Activated CD8-positive, alpha-beta memory T cell treated with anti-CD3 and anti-CD28 coated beads for 4 hours (primary cell): ENCODE data around the gene PEA15.

Experiments
- DNase-seq, 2 donors: peaks; one replicate each; pipeline ENCODE4 v3.0.0-alpha.2; 2020; ENCODE audit warnings: low read depth in 2 of 2

PEA15 gene

GRCh38 chr1:160179336-160179735, 25.8 kb upstream of the PEA15 start:
- DNase-seq = no peak

GRCh38 chr1:160186246-160186645, 18.9 kb upstream of the PEA15 start:
- no peak for DNase-seq

- DNase-seq = no peak
Measured at GRCh38 chr1:160186729-160187128, 18.5 kb upstream of the PEA15 start.

- no peak for DNase-seq
Measured at GRCh38 chr1:160187407-160187806, 17.8 kb upstream of the PEA15 start.

- no peak for DNase-seq
Measured at GRCh38 chr1:160188341-160188740, 16.8 kb upstream of the PEA15 start.

DNA sequence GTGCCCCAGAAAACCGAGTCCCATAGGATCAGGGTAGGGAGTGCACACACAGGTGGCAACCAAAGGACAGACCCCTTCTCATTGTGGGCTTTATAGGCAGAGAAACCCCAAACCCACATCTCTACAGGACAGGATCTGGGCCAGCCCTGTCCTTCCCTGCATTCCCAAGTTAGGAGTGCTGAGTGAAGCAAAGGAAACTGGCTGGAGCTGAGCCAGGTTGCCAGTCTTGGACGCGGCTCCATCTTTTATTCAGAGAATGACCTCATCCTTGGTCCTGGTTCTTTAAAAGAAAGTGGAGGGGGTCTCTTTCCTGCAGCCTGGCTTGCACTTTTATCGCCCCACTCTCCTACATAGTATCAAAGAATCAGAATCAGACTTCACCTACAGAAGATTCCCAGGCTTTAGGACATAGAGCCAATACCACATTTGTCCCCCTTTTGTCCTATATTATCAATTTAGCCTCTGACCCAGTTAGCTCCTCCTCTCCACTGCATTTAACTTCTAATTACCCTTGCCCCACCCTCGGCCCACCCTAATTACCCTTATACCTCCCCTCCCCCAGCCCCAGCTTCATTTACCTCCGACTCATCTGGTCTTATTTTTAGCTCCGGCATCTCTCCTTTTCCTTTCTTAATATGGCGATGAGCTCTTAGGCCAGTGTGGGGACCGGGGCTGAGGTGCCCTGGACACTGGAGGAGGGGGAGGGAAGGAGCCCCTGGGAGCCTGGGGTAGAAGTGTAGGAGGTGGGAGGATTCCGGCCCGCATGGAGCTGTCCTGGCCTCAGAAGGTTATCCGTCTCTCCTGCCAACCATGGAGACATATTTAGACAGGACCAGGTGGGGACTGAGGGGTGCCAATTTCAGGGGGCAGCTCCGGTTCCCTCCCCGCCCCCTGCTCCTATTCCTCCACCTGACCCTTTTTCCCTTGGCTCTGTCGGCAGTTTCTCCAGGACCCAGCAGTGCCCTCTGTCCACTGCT, 15.2 kb upstream of the PEA15 start, which contains the start of gene CASQ1:
CASQ1 (plus strand) TSS at position 927 of the 977 bp plus-strand sequence. CDS start 177 bp downstream, outside the sequence.
- no peak for DNase-seq

- DNase-seq = no peak
Measured at GRCh38 chr1:160191756-160192155, 13.4 kb upstream of the PEA15 start.

DNA sequence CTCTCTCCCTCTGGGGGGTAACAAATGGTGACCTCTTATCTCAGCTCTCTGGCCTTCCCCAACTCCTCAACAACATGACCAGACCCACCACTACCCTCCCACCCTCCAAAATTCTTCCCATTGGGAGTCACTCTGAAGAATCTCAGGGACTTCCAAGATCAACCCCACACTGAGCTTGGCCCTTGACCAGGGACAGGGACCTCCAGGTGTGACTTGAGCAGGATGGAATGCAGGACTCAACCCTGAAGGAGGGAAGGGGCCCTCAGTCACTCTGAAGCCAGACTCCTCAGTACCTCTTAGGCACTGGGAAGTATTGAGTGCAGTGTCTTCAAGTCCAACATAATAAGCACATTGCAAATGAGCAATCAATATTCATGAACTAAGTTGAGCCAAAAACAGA, 12.9 kb upstream of the PEA15 start:
- no peak for DNase-seq

GRCh38 chr1:160193091-160193819, 11.9 kb upstream of the PEA15 start:
- peak; percentile 60 to 64 for DNase-seq

- DNase-seq = no peak
Measured at GRCh38 chr1:160193832-160194736, 11.1 kb upstream of the PEA15 start.

DNA sequence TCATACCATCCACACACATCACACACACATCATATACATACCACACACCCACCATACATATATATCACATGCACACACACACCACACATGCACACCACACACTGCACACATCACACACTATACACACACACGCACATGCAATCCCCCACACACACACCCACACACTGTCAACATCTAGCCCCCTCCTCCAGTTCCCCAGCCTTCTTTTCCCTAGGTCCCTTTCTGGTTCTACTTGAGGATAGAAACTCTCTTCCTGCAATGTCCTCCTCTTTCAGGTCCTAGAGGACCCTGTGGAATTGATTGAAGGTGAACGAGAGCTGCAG, 10.5 kb upstream of the PEA15 start:
- no peak for DNase-seq

DNA sequence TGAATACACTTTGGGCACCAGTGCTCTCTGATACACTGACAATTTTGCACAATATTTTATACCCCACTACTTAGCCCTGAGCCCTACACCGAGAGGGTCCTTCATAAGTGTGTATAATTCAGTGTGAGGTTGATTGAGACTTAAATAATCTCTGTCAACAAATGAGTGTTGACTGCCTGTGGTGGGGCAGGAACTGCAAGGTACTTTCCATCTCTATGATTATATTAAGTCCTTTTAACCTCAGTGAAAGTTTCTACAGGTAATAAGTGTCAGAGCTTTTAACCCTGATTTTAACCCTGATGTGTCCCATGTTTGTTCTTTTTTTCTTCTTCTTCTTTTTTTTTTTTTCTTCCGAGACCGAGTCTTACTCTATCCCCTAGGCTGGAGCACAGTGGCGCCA, 9.0 kb upstream of the PEA15 start:
- no peak for DNase-seq

DNA sequence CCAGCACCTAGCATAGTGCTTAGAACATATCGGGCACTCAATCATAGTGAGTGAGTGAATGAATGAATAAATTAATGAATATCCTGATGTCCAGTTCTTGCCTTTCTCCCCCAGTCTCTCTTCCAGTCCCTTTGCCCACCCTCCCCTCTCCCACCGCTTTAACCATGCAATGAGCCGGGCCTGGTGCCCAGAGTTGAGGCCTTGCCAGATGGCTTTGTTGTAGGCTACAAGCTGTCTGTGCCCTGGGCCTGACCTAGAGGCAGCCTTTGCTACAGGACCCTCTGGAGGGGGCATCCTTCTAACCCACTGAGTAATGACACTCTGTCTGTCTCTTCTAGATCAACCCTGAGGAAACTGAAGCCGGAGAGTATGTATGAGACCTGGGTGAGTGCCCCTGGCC, 8.0 kb upstream of the PEA15 start:
- no peak for DNase-seq

DNA sequence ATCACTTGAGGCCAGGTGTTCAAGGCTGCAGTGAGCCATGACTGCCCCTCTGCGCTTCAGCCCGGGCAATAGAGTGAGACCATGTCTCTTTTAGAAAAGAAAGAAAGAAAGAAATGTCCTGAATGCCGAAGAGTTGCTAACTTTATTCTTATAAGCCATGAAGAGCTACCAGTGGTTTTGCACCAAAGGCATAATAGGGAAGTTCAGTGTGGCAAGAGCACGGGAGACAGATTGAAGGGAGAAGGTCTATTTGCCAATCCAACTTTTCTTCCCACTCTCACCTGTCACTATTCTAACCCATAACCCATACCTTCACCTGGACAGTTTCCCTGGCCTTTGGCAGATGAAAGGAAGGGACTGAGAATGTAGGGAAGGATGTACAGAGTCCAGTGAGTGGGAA, 4.4 kb upstream of the PEA15 start:
- DNase-seq = no peak

GRCh38 chr1:160204526-160205241, 500 bp upstream of the PEA15 start:
- no peak for DNase-seq

GRCh38 chr1:160206036-160206389, 829 bp downstream of the PEA15 start:
- DNase-seq = peak; percentile 24 to 46

DNA sequence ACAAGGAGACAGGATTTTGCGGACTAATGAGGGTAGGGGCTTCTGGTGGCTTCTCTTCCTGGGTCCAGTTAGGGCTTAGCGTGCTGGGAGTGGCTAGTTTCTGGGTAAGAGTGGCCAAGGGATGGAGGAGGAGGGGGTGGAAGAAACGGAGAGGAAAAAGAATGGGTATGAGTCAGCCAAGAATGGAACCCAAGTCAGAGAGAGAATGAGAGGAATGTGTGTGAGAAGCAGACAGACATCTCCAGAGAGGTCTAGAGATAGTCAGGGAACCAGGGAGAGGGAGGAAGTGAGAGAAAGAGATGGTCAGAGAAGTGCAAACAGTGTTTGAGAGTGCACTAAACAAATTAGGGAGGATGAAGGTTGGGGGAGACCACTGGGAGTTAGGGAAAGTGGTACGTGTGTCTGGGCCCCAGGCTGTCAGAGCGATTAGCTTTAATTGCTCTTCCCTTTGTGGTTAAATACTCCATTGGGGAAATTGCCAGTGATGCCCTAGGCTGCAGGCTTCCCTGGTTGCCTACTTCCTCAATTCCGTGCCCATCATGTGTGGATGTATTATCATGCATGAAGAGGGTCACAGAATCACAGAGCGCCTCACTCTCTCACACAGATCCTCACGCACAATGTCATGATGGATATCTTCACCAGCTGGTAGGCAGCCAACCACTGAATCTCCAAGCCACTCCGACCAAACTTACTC, 1.4 kb downstream of the PEA15 start:
- DNase-seq = no peak

DNA sequence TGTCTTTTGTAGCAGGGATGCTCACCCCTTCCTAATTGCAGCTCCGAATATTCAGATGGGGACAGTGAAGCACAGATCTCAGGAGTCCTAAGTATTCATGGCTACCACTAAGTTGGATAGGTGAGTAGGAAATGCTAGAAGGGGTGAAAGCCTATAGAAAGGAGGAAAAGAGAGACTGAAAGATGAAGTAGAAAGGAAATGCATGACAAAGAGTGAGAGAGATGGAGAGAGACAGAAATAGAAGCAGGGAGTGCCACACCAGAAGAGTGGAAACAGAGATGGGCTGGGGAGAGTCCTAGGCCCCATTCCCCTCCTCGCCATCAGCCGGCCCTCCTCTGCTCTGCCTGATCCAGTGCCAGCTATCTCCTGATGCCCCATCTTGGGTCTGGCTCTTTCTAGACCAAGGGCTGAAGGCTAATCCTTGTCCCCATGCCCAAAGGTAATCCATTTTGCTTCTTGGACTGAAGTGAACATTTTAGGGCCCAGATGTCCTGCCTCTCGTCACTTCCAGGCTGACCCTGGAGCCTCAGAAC, 2.0 kb downstream of the PEA15 start:
- DNase-seq = no peak

DNA sequence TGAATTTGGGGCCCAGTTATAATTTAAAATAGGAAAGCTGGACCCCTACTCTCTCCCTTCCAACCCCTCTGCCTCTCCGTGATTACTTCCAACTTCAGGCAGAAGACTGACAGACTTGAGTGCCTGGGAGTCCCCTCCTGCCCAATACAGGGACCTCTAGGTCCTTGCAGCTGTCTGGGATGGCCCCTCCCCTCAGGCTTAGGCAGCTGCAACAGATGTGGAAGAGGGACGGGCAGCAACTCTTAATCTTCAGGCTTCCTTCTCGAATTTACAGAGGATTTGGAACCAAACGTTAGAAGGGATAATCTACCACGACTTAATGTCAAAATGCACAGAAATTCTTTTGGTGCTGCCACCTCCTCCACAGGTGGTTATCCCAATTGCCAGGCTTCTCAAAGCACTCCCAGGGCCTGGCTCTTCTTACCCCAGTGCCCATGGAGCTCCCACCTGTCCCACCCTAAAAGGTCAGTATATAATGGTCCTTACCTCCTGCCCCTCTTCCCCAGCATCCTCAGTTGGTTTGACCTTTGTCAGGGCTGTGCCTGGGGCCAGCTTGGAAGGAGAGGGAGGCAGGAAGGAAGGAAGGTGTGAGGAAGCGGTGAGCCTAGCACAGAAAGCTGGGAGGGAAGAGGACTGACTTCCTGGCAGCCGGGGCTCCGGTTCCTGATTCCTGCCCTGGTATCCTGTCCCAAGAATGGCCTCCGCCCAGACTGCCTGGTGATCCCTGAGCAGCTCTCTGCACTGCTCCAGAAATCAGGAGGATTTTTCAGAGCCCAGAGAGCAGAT, 2.8 kb downstream of the PEA15 start:
- no peak for DNase-seq
